Liver (tissue), 3 donors: Measurements from ENCODE around the gene PRDM8.

Source experiments
- CTCF ChIP-seq: fragments of 150-350 bp; IDR thresholded peaks from 2 replicates; pipeline ENCODE4 v1.5.1; 2017; ENCODE audit warnings: improper control_type of control experiment, low read depth, low read length; ENCODE audit not compliant: missing input control
- EGR1 ChIP-seq, 2 donors: IDR thresholded peaks; 2 replicates each; pipeline ENCODE4 v1.6.1; 2016 to 2018; ENCODE audit warnings: antibody characterized with exemption in 2 of 2, low read depth in 2 of 2
- FOXA1 ChIP-seq: IDR thresholded peaks from 2 replicates; pipeline ENCODE4 v1.6.1; 2016; ENCODE audit warnings: antibody characterized with exemption
- GABPA ChIP-seq, 2 donors: IDR thresholded peaks in 1 of 2; conservative IDR thresholded peaks in 1 of 2; 2 replicates each; pipeline ENCODE4 v1.6.1; 2016; ENCODE audit warnings: antibody characterized with exemption in 2 of 2, mild to moderate bottlenecking in 1 of 2, moderate library complexity in 1 of 2
- JUND ChIP-seq, 2 donors: IDR thresholded peaks; 2 replicates each; pipeline ENCODE4 v1.6.1; 2016; ENCODE audit warnings: antibody characterized with exemption in 2 of 2
- RAD21 ChIP-seq, 2 donors: IDR thresholded peaks; 2 replicates each; pipeline ENCODE4 v1.6.1; 2016; ENCODE audit warnings: antibody characterized with exemption in 2 of 2, mild to moderate bottlenecking in 2 of 2
- RXRA ChIP-seq, 2 donors: IDR thresholded peaks; 2 replicates each; pipeline ENCODE4 v1.6.1; 2017 to 2018; ENCODE audit warnings: antibody characterized with exemption in 2 of 2, mild to moderate bottlenecking in 1 of 2
- SP1 ChIP-seq: IDR thresholded peaks from 2 replicates; pipeline ENCODE4 v1.6.1; 2018; ENCODE audit warnings: antibody characterized with exemption, mild to moderate bottlenecking
- TAF1 ChIP-seq: conservative IDR thresholded peaks from 2 replicates; pipeline ENCODE4 v1.6.1; 2016; ENCODE audit warnings: antibody characterized with exemption, mild to moderate bottlenecking
- YY1 ChIP-seq: IDR thresholded peaks from 2 replicates; pipeline ENCODE4 v1.6.1; 2016; ENCODE audit warnings: antibody characterized with exemption, mild to moderate bottlenecking
- ZBTB33 ChIP-seq: IDR thresholded peaks from 2 replicates; pipeline ENCODE4 v1.6.1; 2016; ENCODE audit warnings: antibody characterized with exemption
- TF ChIP-seq, protein P1 (sequence below): IDR thresholded peaks from 2 replicates; pipeline ENCODE4 v1.6.1; 2016; ENCODE audit warnings: antibody characterized with exemption, mild to moderate bottlenecking
- TF ChIP-seq, protein P2 (sequence below): IDR thresholded peaks from 2 replicates; pipeline ENCODE4 v1.6.1; 2016; ENCODE audit warnings: antibody characterized with exemption
- TF ChIP-seq, protein P3 (sequence below): IDR thresholded peaks from 2 replicates; pipeline ENCODE4 v1.6.1; 2016; ENCODE audit warnings: antibody characterized with exemption
- donor health status: healthy.
- donor health status: healthy.

DNA sequence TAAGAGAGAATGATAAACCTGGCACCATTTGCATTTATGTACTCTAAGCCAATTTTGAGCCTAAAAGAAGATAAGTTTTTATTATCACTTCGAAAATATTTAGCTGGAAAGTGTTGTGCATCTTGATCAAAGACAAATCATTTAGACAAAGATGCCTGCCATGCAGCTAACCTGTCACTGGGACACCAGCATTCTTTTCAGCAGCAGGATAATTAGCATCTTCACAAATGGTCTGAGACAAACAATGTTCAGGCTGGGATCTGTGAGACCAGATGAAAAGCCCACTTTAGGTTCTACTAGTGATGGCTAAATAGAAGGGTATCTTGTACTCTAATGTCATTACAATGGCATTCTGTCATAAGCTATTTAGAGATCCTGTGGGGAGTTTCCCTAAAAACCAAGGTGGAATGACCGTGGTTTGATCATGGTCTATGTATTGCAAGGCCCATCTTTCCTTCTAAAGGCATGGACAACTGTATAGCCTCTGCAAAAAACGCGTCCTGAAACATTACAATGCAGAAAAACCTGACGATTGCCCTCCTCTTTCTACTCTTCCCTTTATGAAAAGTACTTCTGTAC lies 7.2 kb downstream of the PRDM8 start:
- TF ChIP-seq, protein P1, sequence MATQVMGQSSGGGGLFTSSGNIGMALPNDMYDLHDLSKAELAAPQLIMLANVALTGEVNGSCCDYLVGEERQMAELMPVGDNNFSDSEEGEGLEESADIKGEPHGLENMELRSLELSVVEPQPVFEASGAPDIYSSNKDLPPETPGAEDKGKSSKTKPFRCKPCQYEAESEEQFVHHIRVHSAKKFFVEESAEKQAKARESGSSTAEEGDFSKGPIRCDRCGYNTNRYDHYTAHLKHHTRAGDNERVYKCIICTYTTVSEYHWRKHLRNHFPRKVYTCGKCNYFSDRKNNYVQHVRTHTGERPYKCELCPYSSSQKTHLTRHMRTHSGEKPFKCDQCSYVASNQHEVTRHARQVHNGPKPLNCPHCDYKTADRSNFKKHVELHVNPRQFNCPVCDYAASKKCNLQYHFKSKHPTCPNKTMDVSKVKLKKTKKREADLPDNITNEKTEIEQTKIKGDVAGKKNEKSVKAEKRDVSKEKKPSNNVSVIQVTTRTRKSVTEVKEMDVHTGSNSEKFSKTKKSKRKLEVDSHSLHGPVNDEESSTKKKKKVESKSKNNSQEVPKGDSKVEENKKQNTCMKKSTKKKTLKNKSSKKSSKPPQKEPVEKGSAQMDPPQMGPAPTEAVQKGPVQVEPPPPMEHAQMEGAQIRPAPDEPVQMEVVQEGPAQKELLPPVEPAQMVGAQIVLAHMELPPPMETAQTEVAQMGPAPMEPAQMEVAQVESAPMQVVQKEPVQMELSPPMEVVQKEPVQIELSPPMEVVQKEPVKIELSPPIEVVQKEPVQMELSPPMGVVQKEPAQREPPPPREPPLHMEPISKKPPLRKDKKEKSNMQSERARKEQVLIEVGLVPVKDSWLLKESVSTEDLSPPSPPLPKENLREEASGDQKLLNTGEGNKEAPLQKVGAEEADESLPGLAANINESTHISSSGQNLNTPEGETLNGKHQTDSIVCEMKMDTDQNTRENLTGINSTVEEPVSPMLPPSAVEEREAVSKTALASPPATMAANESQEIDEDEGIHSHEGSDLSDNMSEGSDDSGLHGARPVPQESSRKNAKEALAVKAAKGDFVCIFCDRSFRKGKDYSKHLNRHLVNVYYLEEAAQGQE, result no peak
- no peak for TF ChIP-seq YY1
- no peak for TF ChIP-seq FOXA1
- no peak for TF ChIP-seq RXRA (IDR thresholded peaks at IDR 0.05)
- no peak for TF ChIP-seq GABPA (IDR thresholded peaks at IDR 0.05 in 1 of 2, conservative IDR thresholded peaks at IDR 0.05 in 1 of 2)
- no peak for TF ChIP-seq CTCF
- TF ChIP-seq EGR1 (IDR thresholded peaks at IDR 0.05; ENCODE audit: low read depth in 2 of 2), result no peak
- TF ChIP-seq JUND (IDR thresholded peaks at IDR 0.05), result no peak
- no peak for TF ChIP-seq RAD21 (IDR thresholded peaks at IDR 0.05)
- TF ChIP-seq, protein P2, sequence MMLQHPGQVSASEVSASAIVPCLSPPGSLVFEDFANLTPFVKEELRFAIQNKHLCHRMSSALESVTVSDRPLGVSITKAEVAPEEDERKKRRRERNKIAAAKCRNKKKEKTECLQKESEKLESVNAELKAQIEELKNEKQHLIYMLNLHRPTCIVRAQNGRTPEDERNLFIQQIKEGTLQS, result no peak
- TF ChIP-seq TAF1, result no peak
- TF ChIP-seq SP1, result no peak
- TF ChIP-seq, protein P3, sequence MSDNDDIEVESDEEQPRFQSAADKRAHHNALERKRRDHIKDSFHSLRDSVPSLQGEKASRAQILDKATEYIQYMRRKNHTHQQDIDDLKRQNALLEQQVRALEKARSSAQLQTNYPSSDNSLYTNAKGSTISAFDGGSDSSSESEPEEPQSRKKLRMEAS, result no peak
- no peak for TF ChIP-seq ZBTB33
